T follicular helper cell (primary cell): ENCODE data around the gene SYT1.

Experiments
- DNase-seq: peaks from one replicate; pipeline ENCODE4 v3.0.0-alpha.2; 2020; ENCODE audit warnings: low read depth

Gene SYT1

DNA sequence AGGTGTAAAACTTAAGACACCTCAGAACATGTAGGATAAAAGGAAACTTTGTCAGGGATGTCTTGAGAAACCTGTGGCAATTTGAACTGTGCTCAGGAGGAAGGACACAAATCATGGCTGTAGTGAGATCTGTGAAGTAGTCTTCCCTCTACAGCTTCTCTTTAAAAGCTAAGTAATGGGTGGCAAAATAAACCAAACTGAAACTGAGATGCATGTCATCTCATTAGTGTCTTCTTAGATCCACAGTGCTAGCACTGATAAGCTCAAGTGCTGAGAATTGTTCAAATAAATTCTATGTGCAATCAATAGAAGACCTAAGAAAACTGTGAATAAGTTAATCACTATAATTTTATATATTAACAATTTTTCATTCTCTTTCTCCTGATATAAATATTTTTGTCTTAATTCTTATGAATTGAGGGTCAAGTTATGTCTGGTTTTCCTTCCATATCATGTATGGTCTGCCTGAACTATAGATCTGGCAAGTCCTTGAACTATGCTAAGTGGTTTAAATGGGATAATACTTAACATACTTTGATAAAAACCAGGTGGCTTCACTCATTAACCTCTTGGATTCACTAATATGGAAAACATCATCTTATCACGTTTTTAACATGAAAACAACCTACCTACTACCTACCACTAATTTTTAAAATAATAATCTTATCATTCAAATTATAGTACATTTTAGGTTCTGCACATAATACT is 27.2 kb downstream of the SYT1 start:
- no peak for DNase-seq

DNA sequence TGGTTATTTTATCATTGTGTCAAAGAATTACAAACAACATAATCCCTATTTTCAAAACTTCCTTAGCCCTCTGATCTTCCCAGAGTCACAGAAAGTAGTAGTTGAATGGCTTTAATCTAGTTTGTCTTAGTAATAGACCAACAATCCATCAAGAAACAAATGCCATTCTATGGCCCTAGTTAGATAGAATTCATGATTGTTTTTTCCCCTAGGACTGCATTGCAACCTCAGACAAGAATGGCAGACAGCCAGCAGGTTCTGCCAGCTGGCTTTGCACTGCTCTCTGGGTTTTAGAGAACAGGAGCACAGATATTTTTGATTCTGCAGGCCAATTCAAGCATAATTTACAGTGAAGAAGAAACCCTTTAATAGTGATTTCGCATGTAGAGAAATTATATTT is 33.8 kb downstream of the SYT1 start:
- no peak for DNase-seq

DNA sequence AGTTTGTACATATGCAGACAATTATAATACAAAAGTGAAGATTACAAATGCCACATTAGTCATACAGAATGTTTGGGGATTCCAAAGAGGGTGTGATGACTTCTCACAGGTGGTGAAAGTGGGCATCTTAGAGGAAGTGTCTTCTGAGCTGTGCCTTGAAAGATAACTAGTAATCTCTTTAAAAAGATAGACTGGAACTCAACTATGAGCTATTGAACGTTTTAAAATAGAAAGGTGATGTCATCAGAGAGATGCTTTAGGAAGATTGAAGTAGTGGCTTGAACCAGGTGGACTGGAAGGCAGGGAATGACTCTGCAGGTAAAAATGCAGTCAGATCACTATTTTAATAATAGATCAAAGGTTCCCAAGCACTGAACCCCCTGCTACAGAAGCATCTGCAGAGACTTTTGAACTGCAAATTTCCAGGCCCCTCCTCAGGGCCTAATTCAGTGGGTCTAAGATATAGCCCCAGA is 50.3 kb downstream of the SYT1 start:
- DNase-seq: no peak

DNA sequence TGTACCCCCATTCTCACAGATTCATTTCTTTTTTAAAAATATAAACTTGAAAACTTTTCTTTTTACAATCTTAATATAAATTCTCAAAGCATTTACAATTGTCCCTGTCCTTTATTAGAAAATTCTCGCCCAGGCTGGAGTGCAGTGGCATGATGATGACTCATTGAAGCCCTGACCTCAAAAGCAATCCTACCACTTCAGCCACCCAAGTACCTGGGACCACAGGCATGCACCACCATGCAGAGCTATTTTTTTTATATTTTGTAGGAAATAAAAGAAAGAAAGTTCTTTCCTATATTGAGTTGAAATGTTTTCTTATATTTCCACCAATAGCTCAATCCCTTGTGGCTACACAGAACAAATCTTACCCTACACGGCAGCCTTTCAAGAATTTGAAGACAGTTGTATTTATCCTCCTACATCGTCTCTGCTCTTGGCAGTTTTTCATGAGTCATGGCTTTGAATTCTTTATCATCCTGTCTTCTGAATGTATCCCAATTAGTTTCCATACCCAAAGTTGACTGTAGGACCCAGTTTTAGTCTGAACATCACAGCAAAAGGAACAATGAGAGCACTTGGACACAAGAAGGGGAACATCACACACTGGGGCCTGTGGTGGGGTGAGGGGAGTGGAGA is 52.4 kb downstream of the SYT1 start:
- DNase-seq: no peak

GRCh38 chr12:78917513-78917912 is 52.9 kb downstream of the SYT1 start:
- no peak for DNase-seq

DNA sequence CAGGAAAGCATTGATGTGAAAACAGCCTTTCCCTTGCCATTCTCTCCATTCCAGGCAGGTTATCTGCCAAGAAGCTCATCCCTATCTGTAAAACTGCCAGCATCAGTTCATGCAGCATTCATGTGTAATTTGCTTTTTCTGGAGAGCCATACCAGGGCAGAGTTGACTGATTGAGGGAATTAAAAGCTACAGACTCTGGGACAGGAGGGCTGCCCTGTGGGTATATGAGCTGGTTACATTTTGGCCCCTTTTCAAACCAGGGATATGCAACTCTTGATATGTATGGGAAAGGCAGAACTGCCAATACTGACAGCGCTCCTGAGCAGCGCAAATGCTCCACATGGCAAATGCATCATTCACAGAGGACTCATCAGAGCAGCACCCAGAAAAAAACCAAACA is 53.7 kb downstream of the SYT1 start:
- no peak for DNase-seq

DNA sequence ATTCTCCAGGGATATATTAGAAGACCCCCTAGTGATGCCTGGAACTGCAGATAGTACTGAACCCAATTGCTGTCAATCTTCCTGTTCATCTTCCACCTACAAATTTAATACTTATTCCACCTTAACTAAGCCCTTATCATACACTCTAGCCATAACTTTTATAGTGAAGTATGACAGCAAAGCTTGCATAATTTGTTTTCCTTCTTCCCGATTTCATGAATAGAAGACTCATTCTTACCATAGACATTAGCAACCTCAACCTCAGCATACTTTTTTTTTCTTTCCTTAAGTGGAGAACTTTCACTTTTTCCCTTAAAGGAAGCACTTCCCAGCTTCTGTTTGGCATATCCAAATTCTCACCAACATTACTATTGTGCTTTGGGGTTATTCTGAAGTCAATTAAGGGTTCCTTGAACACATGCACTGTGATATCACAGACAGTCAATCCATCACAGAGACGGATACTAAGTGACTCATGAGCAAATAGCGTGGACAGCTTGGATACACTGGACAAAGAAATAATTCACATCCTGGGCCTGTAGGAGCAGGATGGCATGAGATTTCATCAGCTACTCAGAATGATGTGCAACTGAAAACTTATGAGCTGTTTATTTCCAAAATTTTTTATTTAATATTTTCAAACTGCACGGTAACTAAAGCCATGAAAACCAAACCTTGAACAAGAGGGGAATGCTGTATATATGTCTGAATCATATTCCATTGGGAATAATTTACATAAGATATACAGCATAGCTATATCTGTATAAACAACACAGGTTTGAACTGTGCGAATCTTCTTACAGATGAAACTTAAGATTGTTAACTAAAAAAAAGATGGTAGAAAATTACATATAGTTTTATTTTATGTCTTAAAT is 63.9 kb downstream of the SYT1 start:
- DNase-seq: no peak

DNA sequence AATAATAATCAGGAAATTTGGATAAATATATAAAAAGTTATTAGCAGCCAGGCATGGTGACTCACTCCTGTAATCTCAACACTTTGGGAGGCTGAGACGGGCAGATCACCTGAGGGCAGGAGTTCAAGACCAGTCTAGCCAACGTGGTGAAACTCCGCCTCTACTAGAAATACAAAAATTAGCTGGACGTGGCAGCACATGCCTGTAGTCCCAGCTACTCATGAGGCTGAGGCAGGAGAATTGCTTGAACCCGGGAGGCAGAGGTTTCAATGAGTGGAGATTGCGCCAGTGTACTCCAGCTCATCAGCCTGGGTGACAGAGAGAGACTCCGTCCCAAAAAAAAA is 64.5 kb downstream of the SYT1 start:
- no peak for DNase-seq

GRCh38 chr12:78931466-78931990 is 67.0 kb downstream of the SYT1 start:
- no peak for DNase-seq

DNA sequence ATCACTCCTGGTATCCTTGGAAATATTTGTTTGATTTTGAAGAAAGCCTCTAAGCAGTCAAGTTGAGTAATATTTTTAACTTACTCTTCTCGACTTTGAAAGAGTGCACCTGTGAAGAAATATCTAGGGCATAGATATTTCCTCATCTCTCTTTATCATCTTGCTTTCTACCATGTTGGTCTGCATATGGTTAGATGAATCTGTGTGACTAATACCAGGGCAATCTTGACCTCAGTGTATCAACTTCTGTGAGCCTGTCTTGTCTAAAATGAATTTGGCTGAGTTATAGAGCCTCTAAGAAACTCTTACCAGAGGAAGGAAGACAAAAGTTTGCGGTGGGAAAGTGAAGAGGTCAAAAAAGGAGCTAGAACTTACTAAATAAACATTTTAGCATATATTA is 68.4 kb downstream of the SYT1 start:
- DNase-seq: no peak

DNA sequence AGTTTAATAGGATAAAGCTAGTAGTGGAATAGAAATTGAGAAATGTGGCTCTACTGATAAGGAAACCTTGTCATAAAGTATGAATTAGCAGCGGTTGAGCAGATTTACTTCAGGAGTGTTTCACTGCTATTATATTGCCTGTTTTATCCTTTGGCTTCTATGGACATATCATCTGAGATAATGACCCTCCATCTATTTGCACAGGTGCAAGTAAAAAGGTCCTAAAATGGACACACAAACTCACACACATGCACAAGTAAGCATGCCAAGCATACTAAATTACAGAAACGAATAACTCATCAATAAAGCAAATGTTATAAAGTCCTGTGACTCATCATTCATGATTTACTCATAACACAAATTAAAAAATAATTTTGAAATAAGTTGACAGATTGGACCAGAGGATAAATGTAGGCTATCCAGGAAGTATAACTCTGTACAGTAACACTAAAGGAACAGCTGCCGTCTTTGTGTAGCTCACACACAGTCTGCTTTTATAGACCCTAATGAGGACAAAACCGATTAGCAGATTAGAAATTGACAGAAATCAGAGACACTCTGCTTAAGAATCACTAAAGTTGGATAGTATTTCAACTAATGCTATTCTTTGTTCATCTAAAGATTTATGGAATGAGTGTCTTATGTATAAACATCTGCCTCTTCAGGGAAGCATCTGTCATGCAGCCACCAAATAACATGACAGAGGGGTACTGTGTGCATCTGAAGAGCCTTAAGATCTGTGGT is 73.9 kb downstream of the SYT1 start:
- DNase-seq: no peak

- no peak for DNase-seq
These were observed 85.0 kb downstream of the SYT1 start for GRCh38 chr12:78949532-78949931.

GRCh38 chr12:78951803-78952551 is 87.4 kb downstream of the SYT1 start:
- DNase-seq: no peak

DNA sequence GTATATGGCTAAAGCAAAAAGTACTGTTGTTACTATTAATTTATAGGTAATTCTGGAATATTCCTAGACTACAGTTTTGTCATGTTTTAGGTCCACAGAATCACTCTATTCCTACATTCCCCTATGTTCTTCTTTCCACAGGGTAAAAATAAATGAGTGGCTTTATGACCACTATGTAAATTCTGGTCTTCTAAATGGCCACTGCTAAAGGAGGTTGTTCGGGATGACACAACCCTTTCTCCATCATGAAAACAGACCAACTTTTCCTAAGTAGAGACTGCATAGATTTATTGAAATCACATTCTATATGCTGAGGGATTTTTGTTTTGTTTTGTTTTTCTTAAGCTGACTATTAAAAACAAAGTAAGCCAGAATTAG is 88.0 kb downstream of the SYT1 start:
- DNase-seq: no peak

DNA sequence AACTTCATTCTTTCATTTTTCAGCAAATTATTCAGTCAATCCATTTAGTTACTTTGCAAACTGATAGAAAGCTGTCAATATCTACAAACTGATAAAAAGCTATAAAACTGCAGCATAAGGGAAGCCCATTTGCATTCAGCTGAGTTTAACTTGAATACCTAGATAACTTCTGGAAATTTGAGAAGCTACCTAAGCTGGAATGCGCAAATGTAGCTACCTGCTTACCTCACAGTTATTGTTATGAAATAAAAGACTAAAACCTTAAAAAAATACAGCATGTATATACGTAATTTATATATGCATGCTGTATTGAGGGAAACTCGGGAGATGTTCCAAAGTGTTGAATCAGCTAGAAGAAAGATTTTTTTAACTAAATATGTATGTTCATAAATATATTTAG is 94.4 kb downstream of the SYT1 start:
- DNase-seq: no peak

DNA sequence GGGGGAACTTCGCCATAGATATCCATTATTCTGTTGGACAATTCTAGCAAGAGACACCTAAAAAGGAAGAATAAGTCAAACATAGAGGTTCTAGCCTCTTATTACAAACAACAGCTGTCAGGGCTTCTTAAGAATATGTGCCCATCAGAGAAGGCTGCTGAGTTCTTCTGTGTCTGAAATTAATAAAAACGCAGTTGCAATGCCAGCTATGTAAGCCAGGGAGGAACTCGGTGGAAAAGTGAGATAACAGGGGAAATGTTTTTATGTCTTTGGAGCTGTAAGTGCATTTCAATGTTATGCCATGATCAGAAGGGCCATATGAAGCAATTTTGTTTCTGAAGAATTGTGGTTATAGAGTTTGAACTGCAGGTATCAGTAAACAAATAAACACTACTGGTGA is 95.0 kb downstream of the SYT1 start:
- no peak for DNase-seq

DNA sequence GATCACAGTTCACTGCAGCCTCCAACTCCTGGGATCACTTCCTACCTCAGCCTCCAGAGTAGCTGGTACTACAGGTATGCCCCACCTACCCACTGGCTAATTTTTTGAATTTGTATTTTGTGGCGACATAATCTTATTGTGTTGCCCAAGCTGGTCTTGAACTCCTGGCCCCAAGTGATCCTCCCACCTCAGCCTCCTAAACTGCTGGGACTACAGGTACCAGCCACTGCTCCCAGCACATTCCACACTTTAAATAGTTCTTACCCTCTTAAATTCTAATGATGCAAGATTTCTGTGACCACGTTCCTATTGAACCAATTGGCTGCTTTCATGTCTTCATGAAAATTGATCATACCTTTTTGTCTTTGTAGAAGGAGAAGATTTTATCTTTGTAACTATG is 96.6 kb downstream of the SYT1 start:
- DNase-seq: no peak

GRCh38 chr12:78963439-78964227 is 99.1 kb downstream of the SYT1 start:
- DNase-seq: no peak

- no peak for DNase-seq
These were observed 99.9 kb downstream of the SYT1 start for GRCh38 chr12:78964521-78964920.

DNA sequence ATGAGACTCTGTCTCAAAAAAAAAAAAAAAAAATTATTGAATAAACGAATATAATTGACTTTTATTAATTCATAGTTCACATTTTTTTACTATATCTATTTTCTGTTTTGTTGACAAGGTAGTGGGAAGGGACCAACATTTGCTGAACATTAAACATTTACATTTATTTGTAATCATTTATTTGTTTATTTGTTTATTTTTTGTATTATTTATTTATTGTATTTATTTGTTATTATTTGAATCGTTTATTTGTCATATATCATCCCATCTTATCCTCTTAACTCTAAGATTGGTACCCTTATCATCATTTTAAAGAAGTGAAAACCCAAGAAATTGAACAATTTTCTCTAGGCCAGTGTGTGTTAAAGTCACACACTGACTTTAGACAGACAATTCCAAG is 101.5 kb downstream of the SYT1 start:
- DNase-seq: no peak

GRCh38 chr12:78966926-78967325 is 102.4 kb downstream of the SYT1 start:
- no peak for DNase-seq
